Body of pancreas (tissue), 4 donors: ENCODE results near the gene KRTAP2-4. TPM values are rescaled to one million over a fixed set of nuclear protein-coding genes. Genes with fewer than 3 reads are reported as not detected.
"Not testable (repeated sequence)": the region's sequence is repeated elsewhere in the genome, so short reads cannot be mapped to it uniquely, and the experiment has no call there.

Experiments used
- ATAC-seq: fragments of 150-250 bp; one replicate; pipeline ENCODE4 v1.9.1; 2016
- DNase-seq, 4 donors: peaks; one replicate each; pipeline ENCODE4 v3.0.0-alpha.2; 2019
- H3K27ac ChIP-seq, 4 donors: fragments of 200-600 bp; sonication (generic); 1 replicate in 3 of 4; 2 replicates in 1 of 4; pipeline versions ENCODE4 v1.5.1 to v1.6.1; 2016 to 2019; ENCODE audit warnings: mild to moderate bottlenecking in 1 of 4, mixed read lengths in 1 of 4, moderate library complexity in 1 of 4
- H3K27me3 ChIP-seq, 2 donors: fragments of 200-600 bp; sonication (generic); one replicate each; pipeline ENCODE4 v1.6.0; 2016; ENCODE audit warnings: mild to moderate bottlenecking in 1 of 2
- H3K36me3 ChIP-seq, 2 donors: fragments of 200-600 bp; sonication (generic); replicated peaks in 1 of 2; 2 replicates each; pipeline ENCODE4 v1.5.1; 2016; ENCODE audit warnings: low read depth in 2 of 2; ENCODE audit not compliant: insufficient read depth in 1 of 2
- H3K4me1 ChIP-seq: fragments of 200-600 bp; sonication (generic); one replicate; pipeline ENCODE4 v1.6.0; 2016
- H3K4me3 ChIP-seq, 2 donors: fragments of 200-600 bp; sonication (generic); 1 replicate in 1 of 2; 2 replicates in 1 of 2; pipeline ENCODE4 v1.5.1; 2016 to 2019
- H3K9me3 ChIP-seq, 3 donors: fragments of 200-600 bp; sonication (generic); 1 replicate in 2 of 3; 2 replicates in 1 of 3; pipeline ENCODE4 v1.5.1; 2016
- POLR2A ChIP-seq, 3 donors: fragments of 450-650 bp; IDR thresholded peaks; one replicate each; pipeline ENCODE4 v1.6.1; 2016; ENCODE audit warnings: antibody characterized with exemption in 3 of 3, mild to moderate bottlenecking in 2 of 3
- WGBS, 2 donors: methylation state at CpG; one replicate each; pipeline ENCODE4 v1.1.5; 2017; 5-methylcytosine and 5-hydroxymethylcytosine counted together
- intact Hi-C: fragments of 100-400 bp; cut with DNase I; formaldehyde crosslinking; loops from one replicate; pipeline ENCODE4 v1.15.1; 2023
- total RNA-seq, 2 donors: library from RNA; depleted of rRNA; stranded (reverse); fragments of >200 nt; gene quantifications; one replicate each; pipeline ENCODE4 v1.1.0, GENCODE V29; 2016
- TF ChIP-seq, protein P1 (sequence below), 7 experiments: fragments of 450-650 bp in 4 of 7; fragments of 200-600 bp in 3 of 7; sonication (generic) in 3 of 7; IDR thresholded peaks; one replicate each; pipeline ENCODE4 v1.5.1; 2016 to 2019; ENCODE audit warnings: antibody characterized with exemption in 7 of 7

The KRTAP2-4 gene
- total RNA-seq, 2 donors from 2014 or later, result not detected

DNA sequence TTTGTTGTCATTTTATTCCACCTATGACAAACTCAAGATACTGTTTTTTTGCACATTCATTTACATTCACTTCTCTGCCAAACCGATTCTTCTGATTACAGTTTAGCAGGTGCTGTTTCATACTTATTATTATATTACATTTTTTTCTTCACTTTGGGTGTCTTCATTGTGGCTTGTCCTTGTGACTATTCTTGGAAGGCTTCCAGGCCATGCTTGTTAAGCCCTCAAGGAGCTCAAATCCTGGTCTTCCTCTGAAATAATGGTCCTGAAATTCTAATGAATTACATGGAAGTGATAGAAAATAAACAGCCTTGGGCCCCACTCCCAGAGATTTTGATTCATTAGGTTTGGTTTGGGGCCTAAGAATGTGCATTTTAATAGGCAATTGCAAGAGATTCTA lies 1.4 kb downstream of the KRTAP2-4 start:
- no peaks in the 10 kb centered on the region for H3K9me3 ChIP-seq
- TF ChIP-seq POLR2A (IDR thresholded peaks at IDR 0.05), result no peak
- TF ChIP-seq, protein P1, sequence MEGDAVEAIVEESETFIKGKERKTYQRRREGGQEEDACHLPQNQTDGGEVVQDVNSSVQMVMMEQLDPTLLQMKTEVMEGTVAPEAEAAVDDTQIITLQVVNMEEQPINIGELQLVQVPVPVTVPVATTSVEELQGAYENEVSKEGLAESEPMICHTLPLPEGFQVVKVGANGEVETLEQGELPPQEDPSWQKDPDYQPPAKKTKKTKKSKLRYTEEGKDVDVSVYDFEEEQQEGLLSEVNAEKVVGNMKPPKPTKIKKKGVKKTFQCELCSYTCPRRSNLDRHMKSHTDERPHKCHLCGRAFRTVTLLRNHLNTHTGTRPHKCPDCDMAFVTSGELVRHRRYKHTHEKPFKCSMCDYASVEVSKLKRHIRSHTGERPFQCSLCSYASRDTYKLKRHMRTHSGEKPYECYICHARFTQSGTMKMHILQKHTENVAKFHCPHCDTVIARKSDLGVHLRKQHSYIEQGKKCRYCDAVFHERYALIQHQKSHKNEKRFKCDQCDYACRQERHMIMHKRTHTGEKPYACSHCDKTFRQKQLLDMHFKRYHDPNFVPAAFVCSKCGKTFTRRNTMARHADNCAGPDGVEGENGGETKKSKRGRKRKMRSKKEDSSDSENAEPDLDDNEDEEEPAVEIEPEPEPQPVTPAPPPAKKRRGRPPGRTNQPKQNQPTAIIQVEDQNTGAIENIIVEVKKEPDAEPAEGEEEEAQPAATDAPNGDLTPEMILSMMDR (IDR thresholded peaks at IDR 0.05), result no peak
- 64 to 74% methylated on average over 1 of the region's 1 CpG for WGBS, 2 donors
- no peak for ATAC-seq
- H3K36me3 ChIP-seq, result no peaks in the 10 kb centered on the region
- no peaks in the 10 kb centered on the region for H3K27me3 ChIP-seq
- H3K4me3 ChIP-seq, result no peak overlapping the region
- no peaks in the 10 kb centered on the region for H3K4me1 ChIP-seq
- DNase-seq, result no peak
- no peak overlapping the region for H3K27ac ChIP-seq
- intact Hi-C loops, result no loop called here

DNA sequence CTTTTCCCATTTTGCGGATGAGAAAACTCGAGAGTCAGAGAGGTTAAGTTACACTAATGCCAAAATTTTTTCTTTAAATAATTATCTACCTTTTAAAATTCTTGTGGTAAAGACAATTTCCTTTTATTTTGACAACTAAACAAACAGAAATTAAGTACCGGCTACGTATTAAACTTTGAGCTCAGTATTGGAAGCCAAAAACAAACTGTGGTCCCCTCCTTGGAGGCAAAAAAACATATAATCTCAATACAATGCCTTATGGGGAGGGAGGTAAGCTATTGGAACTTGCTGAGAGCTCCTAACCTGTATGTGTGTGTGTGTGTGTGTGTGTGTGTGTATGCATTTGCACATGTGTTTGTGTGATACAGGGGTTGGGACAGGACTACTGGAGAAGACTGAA lies 2.2 kb downstream of the KRTAP2-4 start:
- TF ChIP-seq, protein P1 (IDR thresholded peaks at IDR 0.05), result no peak
- TF ChIP-seq POLR2A (IDR thresholded peaks at IDR 0.05), result no peak
- intact Hi-C loops, result no loop called here
- no peaks in the 10 kb centered on the region for H3K4me1 ChIP-seq

DNA sequence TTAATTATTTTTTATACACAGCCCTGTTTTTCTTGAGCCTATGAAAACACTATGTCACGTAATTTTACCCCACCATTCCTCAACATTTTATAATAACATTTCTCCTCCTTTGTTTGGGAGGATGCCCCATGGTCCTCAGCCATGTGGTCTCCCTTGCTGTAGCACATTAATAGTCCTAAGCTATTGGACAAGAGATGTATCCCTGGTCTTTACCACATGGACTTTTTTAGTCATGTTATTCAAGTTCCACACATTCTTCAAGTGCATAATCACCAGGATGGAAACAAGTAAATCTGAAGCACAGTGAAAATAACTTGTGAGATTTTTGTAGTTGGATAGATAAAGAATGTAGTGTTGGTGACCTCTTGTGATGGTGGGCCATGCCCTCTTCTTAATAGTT lies 3.7 kb downstream of the KRTAP2-4 start:
- TF ChIP-seq, protein P1 (IDR thresholded peaks at IDR 0.05), result no peak
- TF ChIP-seq POLR2A (IDR thresholded peaks at IDR 0.05), result no peak
- WGBS, 2 donors, result 54 to 65% methylated on average over 1 of the region's 1 CpG
- no peak overlapping the region for H3K27ac ChIP-seq
- H3K4me1 ChIP-seq, result no peaks in the 10 kb centered on the region
- peaks cover 0 to 3% (median 0%) of the 10 kb centered on the region in 3 donors for H3K9me3 ChIP-seq
- ATAC-seq (no peak), DNase-seq (no peak)
- H3K27me3 ChIP-seq, result no peaks in the 10 kb centered on the region
- intact Hi-C loops, result no loop called here
- H3K36me3 ChIP-seq, result no peaks in the 10 kb centered on the region
- H3K4me3 ChIP-seq, result no peak overlapping the region

More for the DNA sequence above, 2.2 kb downstream of the KRTAP2-4 start:
- no peaks in the 10 kb centered on the region for H3K9me3 ChIP-seq
- no peak for DNase-seq
- no peak for ATAC-seq
- no peaks in the 10 kb centered on the region for H3K27me3 ChIP-seq
- 53 to 62% methylated on average over 4 of the region's 4 CpGs for WGBS, 2 donors
- H3K4me3 ChIP-seq, result no peak overlapping the region
- H3K27ac ChIP-seq, result no peak overlapping the region
- H3K36me3 ChIP-seq, result no peaks in the 10 kb centered on the region

DNA sequence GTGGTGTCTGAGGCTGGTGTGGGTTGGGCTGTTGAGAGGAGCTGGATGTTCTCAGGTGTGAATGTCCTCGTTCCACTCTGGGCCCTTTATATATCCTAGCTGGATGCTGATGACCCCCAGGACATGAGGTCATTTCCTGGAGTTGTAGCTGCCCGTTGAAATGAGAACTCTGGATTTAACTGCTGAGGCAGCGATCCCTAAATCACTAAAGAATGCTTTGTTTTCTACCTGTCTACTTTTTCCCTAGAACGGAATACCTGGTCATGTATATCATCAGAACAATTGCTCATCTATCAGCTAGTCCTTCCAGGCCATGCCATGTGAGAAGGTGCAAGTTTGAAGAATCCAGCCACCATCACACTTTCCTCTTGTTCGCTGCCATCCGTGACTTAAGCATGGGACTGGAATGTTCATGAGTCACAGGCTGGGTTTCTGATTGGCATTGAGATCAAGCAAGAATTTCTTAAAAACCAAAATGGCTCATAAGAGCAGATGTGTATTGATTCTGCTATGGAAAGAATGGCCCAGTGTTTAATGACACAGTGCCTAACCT lies 5.6 kb downstream of the KRTAP2-4 start, which contains the start of gene KRTAP2-3:
KRTAP2-3 (minus strand) TSS at position 63 of the 553 bp plus-strand sequence. CDS start 64 bp downstream, outside the sequence.
- WGBS, 2 donors, result 45 to 53% methylated on average over 6 of the region's 6 CpGs
- no peaks in the 10 kb centered on the region for H3K27me3 ChIP-seq
- H3K4me3 ChIP-seq, result no peak within 1 kb of the TSS
- no peak for ATAC-seq
- H3K9me3 ChIP-seq, result peaks cover 0 to 3% (median 0%) of the 10 kb centered on the region in 3 donors
- H3K4me1 ChIP-seq, result no peaks in the 10 kb centered on the region
- no peak for DNase-seq
- H3K36me3 ChIP-seq, result no peaks in the 10 kb centered on the region
- H3K27ac ChIP-seq, result no peak within 1 kb of the TSS
- intact Hi-C loops, result no loop called here
- no peak for TF ChIP-seq POLR2A (IDR thresholded peaks at IDR 0.05)
- TF ChIP-seq, protein P1 (IDR thresholded peaks at IDR 0.05), result no peak

DNA sequence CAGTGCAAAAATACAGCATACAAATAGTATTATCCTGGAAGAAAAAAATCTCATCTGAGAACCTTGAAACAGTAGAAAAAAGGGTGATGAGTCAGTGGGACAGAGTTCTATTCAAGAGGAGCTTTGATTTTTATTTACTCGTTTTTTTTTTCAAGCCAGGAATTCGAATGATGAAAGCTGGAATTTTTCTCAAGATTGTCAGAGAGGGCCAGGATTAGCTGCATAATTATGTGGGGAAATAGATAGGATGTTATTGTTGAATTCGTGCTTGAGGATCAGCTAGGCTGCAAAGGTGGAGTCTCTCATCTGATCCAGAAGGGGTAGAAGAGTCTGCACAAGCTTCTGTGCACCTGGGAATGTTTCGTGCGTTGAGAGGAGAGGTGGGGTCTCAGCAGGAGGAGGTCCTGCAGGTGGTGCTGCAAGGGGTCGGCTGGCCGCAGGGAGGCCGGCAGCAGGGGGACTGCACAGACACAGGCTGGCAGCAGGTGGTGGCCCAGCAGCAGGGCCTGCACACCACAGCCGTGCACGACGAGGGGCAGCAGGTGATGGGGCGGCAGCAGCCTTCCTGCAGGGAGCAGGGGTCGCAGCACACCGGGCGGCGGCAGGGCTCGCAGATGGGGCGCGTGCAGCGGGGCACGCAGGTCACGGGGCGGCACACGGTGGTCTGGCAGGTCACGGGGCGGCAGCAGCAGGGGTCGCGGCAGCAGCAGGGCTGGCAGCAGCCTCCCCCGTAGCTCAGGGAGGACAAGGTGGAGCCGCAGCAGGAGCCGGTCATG lies 6.2 kb downstream of the KRTAP2-4 start:
- H3K4me3 ChIP-seq, H3K27ac ChIP-seq, H3K4me1 ChIP-seq, H3K36me3 ChIP-seq, H3K9me3 ChIP-seq, intact Hi-C loops, DNase-seq, ATAC-seq, H3K27me3 ChIP-seq: not testable (repeated sequence)
- 18 to 20% methylated on average over 5 to 9 of the region's 31 CpGs for WGBS, 2 donors
